ENCODE data around the gene PDGFC.

GRCh38 chr4:156795727-156796126 lies 175.9 kb downstream of the PDGFC start:
- TF ChIP-seq CTCF (IDR thresholded peaks at IDR 0.05; ENCODE audit: borderline replicate concordance, extremely low read depth, low read length, poor library complexity, severe bottlenecking) (no peak), EZH2 (IDR thresholded peaks at IDR 0.05; ENCODE audit: borderline replicate concordance, low read depth, low read length, severe bottlenecking) (no peak)

All from DND-41 (cell line).